Fibroblast of pulmonary artery (primary cell): ENCODE measurements around the gene SOX30.
A peak's percentile ranks its signal among the peaks of the same experiment; 100 is the strongest.
"Not testable (repeated sequence)": the region's sequence is repeated elsewhere in the genome, so short reads cannot be mapped to it uniquely, and the experiment has no call there.

Experiments used
- DNase-seq: peaks from one replicate; pipeline ENCODE4 v3.0.0-alpha.2; 2010; ENCODE audit warnings: low read depth
- H3K4me3 ChIP-seq: replicated peaks from 2 replicates; pipeline ENCODE4 v1.5.1; 2011; ENCODE audit warnings: low read depth, mild to moderate bottlenecking, control low read depth, low read length, moderate library complexity
- TF ChIP-seq, protein P1 (sequence below): IDR thresholded peaks from 2 replicates; pipeline ENCODE4 v1.5.1; 2011; ENCODE audit warnings: mild to moderate bottlenecking, control low read depth, low read length, inconsistent platforms; ENCODE audit errors: missing control alignments

SOX30 gene

GRCh38 chr5:157652377-157652692, at the start of gene SOX30:
SOX30 (minus strand) TSS chr5:157652438; CDS start chr5:157652078, 360 bp downstream.
- TF ChIP-seq, protein P1, sequence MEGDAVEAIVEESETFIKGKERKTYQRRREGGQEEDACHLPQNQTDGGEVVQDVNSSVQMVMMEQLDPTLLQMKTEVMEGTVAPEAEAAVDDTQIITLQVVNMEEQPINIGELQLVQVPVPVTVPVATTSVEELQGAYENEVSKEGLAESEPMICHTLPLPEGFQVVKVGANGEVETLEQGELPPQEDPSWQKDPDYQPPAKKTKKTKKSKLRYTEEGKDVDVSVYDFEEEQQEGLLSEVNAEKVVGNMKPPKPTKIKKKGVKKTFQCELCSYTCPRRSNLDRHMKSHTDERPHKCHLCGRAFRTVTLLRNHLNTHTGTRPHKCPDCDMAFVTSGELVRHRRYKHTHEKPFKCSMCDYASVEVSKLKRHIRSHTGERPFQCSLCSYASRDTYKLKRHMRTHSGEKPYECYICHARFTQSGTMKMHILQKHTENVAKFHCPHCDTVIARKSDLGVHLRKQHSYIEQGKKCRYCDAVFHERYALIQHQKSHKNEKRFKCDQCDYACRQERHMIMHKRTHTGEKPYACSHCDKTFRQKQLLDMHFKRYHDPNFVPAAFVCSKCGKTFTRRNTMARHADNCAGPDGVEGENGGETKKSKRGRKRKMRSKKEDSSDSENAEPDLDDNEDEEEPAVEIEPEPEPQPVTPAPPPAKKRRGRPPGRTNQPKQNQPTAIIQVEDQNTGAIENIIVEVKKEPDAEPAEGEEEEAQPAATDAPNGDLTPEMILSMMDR = no peak
- H3K4me3 ChIP-seq = peak within 1 kb of the TSS; percentile 37
- no peak for DNase-seq

GRCh38 chr5:157698674-157699073, 46.4 kb upstream of the SOX30 start:
- not testable (repeated sequence) for H3K4me3 ChIP-seq, DNase-seq

GRCh38 chr5:157696154-157696553, 43.9 kb upstream of the SOX30 start:
- H3K4me3 ChIP-seq = not testable (repeated sequence)

GRCh38 chr5:157693816-157694215, 41.6 kb upstream of the SOX30 start:
- H3K4me3 ChIP-seq, DNase-seq: not testable (repeated sequence)

More at GRCh38 chr5:157696154-157696553, 43.9 kb upstream of the SOX30 start:
- DNase-seq = not testable (repeated sequence)

GRCh38 chr5:157690690-157691433, 38.6 kb upstream of the SOX30 start:
- DNase-seq = no peak
- H3K4me3 ChIP-seq = no peak overlapping the region

DNA sequence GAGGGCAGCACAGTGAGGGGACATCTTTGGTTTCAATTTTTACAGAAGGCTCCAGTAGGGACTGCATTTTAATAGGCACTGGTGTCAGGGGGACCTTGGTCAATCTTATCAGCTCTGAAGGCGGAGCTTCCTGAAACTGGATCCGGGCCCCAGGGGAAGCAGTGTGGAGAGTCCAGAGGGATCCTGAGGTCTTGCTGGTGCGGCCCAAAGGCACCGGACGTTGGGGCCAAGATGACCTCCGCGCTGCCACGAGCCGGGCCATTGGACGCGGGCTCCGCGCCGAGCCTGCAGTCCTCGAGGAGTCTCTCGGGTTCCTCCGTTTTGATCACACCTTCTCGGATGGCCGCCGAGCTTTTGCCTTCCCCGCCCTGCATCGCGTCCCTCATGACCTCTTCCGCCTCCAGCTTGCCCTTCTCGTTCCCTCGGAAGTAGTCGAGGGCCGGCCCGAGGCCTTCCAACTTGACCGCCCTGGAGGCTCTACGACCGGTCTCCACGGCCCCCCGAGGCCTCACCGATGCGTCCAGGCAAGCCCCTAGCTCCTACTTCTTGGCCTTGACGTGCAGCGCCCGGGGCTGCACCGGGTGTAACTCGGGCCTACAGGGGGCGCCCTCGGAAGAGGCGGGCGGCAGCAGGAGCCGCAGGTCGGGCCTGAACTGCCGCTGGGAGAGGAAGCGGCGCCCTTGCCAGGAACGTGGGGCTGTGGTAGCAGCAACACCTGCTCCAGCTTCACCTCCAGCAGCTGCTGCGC, 37.9 kb upstream of the SOX30 start:
- no peak overlapping the region for H3K4me3 ChIP-seq
- TF ChIP-seq, protein P1 = no peak
- no peak for DNase-seq

More at GRCh38 chr5:157690690-157691433, 38.6 kb upstream of the SOX30 start:
- TF ChIP-seq, protein P1 = no peak

- DNase-seq = no peak
- no peak overlapping the region for H3K4me3 ChIP-seq
- TF ChIP-seq, protein P1 = no peak
Observed at GRCh38 chr5:157687198-157687554, 34.9 kb upstream of the SOX30 start.

GRCh38 chr5:157686276-157687197, 34.3 kb upstream of the SOX30 start:
- H3K4me3 ChIP-seq, DNase-seq: not testable (repeated sequence)
